Islet of Langerhans (tissue), 1 donor: Measurements from ENCODE around the gene ZFP92.
"Not testable (repeated sequence)": the region's sequence is repeated elsewhere in the genome, so short reads cannot be mapped to it uniquely, and the experiment has no call there.

Source experiments
- FAIRE-seq: peaks from one replicate; lab custom pipeline; 2011; peaks lifted over from hg19 to GRCh38; lab: Jason Lieb, UNC

ZFP92 gene

DNA sequence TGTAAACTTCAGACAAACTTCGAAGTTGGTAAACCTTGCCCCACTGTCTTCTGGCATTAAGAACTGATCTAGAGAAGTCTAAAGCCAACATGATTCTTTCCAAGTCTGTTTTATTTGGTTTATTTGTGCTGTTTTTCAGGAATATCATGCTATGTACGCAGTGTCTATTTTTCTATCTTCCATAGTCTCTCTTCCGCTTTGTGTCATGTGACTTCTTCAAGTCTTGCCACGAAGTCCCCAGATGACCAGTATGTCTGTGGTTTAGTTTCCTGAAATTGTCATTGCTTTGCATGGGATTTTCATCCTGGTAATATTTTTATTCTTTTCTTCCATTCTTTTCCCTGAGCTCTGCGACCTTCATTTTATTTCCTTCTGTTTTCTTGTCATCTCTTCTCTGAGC is 25.2 kb upstream of the ZFP92 start:
- FAIRE-seq: no peak

DNA sequence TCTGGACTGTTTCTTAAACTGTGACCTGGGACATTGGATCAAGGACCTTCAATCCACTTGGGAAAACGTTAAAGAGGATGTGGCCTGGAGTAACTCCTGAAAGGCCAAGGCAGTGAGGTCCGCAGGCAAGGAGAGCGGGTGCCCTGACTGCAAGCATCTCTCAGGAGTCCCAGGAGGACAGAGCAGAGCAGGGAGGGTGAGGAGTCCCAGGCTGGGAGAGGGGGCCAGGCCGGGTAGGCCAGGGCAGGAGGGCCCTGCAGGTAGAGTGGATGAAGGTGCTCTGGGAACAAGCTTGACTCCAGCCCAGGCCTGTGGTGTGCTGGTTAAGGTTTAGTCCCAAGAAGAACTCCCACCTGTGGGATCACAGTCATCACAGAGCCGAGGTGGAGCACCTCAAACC is 23.9 kb upstream of the ZFP92 start:
- FAIRE-seq: no peak

DNA sequence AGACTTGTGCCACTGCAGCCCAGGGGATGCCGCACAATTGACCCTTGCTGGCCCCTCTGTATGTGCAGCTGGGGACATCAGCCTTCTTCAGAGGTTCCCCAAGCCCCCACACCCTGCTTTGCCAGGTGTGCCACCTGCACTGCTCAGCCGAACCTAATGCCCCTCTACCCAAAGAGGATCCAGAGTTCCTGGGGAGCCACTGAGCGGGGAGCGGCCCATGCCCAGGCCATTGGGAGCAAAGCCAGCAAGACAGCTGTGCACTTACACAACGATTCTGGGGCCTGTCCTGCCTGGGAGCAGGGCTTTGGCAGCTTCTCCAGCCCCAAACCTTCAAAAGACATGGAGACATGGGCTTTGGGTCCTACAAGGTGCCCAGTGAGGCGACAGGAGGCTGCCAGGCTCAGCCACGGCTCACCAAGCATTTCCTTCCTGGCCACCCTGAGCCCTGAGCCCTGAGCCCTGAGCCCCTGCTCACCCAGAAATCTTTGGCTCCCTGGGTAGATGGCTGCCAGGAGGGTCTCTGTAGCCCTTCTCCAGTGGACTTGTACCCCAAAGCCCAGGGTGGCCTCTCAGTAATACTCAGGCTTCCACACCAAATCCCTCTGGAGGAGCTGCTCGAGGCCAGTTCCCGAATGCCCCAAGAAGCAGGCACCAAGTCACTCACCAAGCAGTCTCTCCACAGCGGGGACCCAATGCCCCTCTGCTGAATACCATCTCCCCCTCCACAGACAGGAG is 23.1 kb upstream of the ZFP92 start:
- FAIRE-seq: no peak

DNA sequence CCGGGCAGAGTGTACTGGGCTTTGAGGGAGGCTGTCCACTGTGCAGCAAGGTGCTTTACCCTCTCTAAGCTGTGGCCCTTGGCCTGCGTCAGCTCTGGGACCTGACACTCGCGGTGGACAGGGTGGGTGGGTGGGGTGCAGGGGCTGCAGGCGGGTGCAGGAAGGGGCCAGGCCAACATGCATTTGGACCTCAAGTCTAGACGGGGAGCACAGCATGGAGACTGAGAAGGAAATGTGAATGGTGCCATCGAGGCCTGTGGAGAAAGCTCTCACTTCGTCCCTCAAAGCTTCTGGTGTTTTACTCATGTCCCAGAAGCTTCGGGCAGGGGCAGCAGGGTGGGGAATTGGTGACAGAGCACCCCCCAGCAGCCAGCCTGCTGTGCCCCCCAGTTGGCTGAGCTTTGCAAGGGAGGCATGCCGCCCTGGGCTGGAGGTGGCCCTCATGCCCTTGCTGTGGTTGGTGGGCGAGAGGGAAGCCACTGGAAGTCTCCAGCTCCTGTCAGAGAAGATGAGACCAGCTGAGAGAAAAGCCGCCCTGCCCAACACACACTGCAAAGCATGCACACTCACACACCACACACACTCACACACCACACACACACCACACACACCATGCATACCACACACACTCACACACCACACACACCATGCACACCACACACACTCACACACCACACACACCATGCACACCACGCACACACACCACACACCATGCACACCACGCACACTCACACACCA is 22.4 kb upstream of the ZFP92 start:
- no peak for FAIRE-seq

DNA sequence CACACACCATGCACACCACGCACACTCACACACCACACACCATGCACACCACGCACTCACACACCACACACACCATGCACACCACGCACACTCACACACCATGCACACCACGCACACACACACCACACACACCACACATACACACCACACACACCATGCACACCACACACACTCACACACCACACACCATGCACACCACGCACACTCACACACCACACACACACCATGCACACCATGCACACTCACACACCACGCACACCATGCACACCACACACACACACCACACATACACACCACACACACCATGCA is 21.9 kb upstream of the ZFP92 start:
- not testable (repeated sequence) for FAIRE-seq

DNA sequence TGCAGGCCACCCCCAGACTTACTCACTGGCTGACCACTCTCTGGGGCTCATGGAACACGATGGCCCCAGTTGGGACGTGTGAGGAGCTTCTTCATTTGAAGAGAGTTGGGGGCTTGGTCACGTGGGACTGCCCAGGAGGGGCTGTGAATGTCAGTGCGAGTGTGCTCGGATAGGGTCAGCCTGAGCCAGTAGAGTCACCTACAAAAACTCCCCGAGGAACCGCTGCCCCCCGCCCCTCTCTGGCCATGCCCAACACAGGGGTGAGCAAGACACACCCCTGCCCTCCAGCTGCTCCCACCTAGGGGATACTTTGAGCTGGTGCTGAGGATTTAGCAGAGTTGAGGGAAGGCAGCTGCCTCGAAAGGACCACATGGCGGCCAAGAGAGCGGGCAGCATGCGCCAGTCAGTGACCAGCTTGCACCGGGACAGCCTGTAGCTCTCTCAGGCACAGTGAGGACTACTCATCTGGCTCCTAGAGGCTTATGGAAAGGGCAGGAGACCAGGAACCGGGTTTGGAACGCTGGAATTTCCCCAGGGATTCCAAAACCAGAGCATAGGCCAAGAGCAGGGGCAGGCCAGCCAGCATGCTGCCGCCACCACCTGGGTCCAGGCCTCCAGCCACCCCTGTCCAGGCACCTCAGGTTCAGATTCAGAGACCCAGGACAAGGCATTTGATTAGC is 18.5 kb upstream of the ZFP92 start:
- no peak for FAIRE-seq

DNA sequence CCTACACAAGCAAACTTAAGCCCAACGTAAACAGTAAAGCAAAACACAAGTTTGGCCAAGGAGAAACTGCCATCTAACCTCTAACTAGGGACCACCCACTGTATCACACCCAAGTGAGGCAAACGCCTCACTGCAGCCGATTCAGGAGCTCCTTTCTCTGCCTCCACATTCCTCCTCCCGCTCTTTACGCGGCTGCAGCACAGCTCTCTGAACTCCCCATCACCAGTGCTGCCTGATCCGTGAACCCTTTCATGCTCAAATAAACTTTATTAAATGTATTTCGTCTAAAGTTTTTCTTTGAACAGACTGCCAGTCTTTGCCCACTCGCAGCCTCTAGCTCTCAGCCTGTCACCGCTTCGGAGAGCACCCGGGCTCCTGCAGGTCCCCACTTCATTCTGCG is 16.7 kb upstream of the ZFP92 start:
- FAIRE-seq: no peak

DNA sequence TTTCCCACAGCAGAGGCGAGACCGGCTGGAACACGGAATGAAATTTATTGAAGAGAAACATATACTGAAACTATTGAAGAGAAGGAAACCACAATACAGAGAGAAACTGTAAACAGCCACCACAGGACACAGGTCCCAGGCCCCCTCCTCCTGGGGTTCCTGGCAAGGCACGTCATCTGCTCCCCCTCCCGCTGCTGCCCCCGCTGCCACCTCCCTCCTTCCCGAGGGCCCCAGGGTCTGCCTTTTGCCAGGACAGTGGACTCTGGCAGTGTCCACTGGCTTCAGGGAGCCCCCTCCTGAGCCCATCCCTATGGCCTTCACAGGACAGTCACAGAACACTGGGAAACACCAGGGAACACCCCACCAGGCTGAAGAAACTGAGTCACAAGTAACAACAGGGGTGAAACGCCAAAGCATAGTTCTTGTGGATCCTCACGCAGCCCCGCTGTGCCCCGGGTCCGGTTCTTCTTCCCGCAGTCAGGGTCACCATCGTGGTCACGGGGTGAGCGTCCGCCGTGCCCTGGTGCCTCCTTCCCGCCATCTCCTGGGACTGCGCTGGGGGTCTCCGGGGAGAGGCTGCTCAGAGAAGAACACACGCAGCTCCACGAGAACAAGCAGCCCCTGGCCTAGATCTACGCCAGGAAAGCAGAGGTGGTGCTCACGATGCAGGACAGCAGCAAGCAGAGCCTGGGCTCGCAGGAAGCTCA is 15.5 kb upstream of the ZFP92 start:
- no peak for FAIRE-seq

DNA sequence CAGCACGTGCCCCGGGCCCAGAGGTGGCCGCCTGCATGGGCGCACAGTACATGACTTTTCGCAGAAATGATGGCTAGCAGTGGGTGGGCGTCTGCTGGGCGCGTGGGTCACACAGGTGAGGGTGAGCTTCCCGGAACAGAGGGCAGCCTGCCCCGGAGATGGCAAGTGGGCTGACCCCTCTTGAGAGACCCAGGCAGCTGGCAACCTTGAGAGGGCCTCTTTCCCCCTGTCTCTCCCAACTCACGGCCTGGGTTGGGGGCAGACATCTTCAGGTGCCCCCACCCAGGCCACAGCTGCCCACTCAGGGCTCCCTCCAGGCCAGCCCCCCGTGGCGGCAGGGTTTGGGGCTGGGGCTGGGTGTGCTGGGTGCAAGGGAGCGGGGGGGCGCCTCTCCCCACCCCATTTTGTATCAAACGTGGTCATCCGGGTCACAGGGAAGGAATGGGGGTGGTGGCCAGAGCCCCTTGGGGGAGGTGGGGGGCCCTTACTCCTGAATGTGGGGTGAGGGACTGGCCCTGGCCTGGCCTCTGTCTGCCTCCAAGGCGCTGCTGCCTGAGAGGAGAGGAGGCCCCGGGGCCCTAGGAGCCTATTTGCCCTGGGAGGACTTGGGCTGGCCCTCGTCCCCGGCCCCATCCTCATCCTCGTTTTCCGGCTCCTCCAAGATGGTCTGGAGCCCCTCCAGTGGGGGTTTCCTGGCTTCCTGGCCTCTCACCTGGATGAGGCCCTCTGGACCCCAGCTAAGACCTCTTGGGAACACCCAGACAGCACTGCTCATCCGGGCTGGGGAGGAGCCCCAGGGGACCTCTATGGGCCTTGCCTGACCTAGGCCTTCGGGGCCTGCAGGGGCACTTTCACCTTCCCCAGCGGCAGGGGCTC is 14.7 kb upstream of the ZFP92 start:
- no peak for FAIRE-seq

DNA sequence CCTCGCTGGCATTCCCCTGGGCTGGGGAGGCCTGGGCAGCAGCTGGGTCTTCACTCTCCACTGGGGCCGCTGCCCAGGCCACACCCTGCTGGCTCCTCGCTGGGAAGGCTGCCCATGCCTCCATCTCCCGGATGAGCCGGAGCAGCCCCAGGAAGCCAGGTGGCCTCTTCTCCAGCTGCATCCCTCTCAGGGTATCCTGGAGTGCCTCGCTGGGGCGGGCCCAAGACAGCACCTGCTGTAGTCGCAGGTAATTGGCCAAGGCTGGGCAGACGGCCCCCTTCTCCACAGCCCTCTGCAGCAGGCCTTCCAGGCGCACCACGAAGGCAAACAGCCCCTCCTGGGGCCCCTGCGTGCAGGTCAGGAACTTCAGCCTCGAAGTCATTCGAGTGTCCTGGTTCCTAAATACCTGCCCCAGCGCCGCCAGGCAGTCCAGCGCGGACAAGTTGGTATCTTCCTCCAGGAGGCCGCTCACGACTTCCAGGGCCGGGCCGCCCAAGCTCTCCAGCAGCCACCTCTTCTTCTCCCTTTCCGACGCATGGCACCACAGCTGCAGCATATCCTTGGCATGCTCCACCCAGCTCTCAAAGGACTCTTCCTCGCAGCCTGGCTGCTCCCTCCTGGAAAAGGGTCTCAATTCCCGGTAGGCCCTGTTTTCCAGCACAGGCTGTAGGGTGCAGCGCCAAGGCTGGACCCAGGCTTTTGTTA is 13.9 kb upstream of the ZFP92 start:
- no peak for FAIRE-seq

DNA sequence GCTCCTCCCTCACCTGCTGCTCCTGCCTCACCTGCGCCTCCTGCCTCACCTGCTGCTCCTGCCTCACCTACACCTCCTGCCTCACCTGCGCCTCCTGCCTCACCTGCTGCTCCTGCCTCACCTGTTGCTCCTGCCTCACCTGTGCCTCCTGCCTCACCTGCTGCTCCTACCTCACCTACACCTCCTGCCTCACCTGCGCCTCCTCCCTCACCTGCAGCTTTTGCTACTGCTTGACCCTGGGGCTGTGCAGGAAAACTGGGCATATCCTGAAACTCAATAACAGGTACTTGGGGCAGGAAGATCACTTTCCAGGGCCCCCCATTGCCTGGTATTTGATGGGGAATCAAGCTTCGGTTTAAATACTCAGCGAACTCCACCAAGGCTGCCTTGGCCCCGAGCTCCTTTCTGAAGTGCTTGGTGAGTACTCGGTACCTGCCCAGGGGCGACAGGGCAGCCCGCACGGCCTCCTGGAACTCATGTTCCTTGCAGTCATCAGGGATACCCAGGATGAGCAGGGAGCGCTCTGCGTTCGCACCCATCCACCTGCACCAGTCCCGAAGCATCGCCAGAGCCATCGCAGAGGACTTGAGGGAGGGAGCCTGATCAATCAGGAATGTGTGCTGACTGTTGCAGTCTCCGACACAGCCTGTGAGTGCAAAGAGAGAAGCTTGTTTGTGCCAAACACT is 12.9 kb upstream of the ZFP92 start:
- no peak for FAIRE-seq

DNA sequence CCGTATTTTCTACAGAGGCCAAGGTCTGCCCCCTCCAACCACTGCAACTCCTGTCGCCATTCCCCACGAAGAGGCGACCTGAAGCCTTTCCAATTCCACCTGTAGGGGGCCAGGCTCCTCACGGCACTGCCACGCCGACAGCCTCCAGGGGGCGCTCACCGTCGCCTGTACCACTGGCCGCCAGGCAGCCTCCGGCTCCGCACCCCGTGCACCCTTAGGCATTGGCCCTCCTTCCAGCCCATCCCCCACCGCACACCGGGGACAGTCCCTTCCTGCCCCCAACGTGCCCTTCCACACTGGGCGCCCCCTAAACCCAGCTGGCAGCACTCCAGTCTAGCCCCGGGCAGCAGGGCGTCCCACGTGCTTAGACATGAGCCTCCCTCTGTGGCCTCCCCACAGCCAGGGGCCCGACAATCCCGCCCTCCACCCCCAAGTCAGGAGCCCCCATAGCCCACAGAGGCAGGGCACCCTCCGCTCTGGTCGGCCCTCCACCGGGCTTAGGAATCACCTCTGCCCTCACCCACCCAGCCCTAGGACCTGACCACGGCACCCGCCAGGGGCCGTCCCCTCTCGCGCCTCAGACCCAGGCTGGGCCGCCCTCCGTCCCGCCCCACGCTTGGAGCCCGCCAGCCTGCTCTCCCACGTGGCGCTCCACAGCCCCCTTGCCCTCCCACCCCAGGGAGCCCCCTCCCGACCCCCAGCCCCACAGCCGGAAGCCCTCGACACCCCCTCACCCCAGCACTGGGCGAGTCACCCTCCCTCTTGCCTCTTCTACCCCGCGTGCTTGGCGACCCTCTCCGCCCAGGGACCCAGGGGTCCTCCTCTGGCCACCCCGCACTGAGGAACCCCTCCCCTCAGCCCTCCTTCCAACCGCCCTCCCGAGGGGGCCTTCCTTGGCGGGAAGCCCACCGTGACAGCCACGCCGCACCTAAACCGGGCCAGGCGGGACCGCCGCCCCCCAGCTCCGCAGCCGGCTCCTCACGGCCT is 10.8 kb upstream of the ZFP92 start:
- no peak for FAIRE-seq

DNA sequence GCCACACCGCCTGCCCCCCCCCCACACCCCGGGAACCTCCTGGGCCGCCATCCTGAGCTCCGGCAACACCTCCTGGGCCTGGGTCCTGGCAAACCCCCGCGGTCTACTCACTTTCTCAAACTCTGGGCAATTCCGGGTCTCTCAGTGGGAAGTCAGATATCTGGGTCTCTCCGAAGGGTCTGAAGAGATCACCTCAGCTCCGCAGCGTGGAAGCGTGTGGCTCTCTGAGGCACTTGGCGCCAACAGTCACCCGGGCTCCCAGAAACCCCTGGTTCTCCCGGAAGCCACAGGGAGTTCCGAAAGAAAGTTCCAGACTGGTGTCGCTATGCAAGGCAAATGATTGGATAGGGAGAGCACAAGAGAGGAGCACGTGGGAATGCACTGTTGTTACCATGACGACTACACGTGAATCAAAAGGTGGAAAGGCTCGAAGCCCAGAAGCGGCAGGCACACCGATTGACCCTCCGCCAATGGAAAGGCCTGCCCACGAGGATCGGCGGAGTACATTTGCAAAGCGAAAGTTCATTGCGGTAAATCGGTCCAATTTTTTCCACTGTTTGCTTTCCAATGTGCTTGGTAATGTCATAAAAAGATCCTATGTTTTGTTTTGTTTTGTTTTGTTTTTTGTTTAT is 10.0 kb upstream of the ZFP92 start, which contains the start of gene PNMA6E:
Gene PNMA6E, minus strand, starts transcription at position 218 of the 632 bp plus-strand sequence. CDS start 2,501 bp downstream, outside the sequence.
- no peak for FAIRE-seq

DNA sequence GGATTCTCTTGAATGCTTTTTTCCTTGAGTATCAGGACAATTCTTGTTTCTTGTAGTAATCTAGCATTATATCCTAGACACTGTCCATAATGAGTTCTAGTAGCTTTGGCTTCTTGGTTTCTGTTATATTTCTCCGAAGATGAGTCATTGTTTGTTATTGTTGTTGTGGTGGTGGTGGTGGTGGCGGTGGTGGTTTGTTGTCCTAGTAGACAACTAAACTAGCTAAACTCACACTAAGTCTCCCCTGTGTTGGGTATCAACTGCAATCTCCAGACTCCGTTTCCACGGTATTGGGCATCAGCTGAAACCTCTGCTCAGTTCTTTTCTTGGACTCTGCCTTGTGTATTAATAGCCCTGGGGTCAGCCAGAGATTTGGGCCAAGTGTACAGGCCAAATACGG is 6.9 kb upstream of the ZFP92 start:
- FAIRE-seq: not testable (repeated sequence)

DNA sequence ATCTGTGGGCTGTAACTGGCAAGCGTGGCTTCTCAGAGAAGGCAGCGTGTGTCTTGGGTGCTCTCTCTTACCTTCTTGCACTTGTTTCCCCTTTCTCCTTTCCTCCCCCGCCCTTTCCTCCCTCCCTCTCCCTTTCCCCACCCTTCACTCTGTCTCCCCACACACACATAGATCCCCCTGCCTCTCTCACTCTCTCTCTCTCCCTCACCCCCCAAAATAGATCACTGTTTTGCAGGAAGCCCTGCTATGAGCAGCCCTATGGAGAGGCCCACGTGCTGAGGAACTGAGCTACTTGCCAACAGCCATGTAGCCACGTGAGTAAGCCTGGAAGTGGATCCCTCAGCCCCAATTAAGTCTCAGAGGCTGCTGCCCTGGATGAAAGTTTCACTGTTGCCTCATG is 5.8 kb upstream of the ZFP92 start:
- no peak for FAIRE-seq

DNA sequence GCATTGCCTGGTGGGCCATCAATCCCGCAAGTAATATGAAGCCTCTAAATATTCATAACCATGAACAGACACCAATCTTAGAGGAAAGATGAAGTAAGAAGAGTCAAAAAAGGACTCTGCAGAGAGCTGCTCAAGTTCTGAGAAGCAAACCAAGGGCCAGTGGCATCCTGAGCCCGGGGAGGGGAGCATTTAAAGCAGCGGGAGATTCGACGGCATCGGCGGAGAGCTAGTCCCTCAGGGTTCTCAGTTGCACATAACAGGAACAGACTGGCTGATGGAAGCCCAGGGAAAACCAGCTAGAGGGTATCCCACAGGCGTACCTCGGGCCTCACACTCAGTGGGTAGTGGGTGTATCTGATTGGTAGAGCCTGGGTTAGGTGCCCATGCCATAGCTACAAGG is 5.3 kb upstream of the ZFP92 start:
- no peak for FAIRE-seq

DNA sequence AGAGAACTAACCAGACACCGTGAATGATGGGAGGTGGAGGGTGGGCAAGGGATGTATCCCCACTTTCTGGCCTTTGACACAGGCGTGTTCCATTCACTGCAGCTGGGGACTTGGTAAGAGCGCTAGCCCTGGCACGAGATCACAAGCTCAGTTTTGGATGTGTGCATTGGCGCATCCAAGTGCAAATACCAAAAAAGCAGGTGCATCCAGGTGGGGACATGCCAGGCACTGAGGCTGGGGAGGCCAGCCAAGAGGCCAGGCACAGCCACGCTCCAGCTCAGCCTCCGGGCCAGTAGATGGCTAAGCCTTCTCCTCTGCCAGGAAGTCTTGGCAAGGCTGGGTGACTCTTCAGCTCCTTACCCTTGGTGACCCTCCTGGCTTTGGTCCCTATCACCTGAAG is 4.4 kb upstream of the ZFP92 start:
- no peak for FAIRE-seq

DNA sequence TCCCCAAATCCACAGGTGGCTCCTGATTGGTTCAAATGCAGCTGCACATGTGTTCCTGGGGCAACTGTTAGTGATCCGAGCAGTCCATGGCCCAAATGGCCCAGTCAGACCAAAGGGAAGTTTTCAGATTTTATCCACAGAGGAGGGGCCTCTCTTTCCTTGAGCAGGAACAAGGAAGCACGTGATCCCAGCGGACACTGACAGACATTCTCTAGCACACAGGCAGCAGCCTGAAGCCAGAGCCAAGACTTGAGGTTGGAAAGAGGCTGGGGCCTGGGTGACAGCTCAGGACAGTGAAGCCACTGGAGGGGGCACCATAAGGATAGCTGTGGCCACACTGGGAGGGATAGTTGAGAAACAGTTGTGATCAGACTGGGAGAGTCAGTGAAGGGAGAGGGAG is 3.5 kb upstream of the ZFP92 start:
- no peak for FAIRE-seq

DNA sequence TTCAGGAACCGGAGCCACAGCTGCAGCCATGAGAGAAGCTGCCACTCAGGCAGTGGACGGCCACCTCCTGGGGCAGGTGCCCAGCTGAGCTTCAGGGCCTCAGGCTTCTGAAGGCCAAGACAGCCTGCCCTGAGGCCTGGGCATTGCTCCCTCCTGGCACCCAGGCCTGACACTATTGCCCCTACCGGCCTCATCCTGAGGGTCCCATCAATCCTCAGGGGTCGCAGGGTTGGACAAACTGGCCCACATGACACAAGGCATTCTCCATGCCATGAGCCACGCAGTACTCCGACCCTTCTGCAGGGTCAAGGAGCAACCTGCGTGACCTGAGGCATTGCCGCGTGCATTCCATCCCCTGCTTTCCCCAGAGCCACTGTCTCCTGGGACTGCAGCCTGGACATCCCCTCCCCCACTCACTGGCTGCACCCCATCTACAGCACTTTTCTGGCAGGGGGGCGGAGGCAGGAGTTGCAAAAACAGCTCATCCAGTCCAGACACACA is 3.0 kb upstream of the ZFP92 start:
- FAIRE-seq: no peak
